ENCODE measurements around the gene DNAH14. TPM values are rescaled to one million over a fixed set of nuclear protein-coding genes. Genes with fewer than 3 reads are reported as not detected.
"Not testable (repeated sequence)": the region's sequence is repeated elsewhere in the genome, so short reads cannot be mapped to it uniquely, and the experiment has no call there.

Gene DNAH14
- total and polyA plus RNA-seq, 2 of the 8 experiments (the other 6 are each of a cell fraction or from before 2014, with no cell fraction given): 8.4 to 40.7 TPM

DNA sequence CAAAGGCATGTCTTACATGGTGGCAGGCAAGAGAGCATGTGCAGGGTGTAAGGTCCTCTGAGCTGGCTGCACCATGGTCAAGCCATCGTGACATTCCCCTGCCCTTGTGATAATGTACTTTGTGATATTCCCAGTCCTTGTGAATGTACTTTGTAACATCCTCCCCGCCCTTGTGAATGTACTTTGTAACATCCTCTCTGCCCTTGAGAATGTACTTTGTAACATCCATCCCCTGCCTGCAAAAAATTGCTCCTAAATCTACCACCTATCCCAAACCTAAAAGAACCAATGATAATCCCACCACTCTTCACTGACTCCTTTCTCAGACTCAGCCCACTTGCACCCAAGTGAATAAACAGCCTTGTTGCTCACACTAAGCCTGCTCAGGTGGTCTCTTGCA is 44.1 kb upstream of the DNAH14 start:
- H3K79me2 ChIP-seq (ENCODE audit: control insufficient read depth in 1 of 2, insufficient read depth in 2 of 2, low read length in 2 of 2); H3K4ac ChIP-seq (replicated peaks; ENCODE audit: insufficient read length, low read depth, low read length); POLR2A ChIA-PET (ENCODE audit: partially characterized antibody); H2BK15ac ChIP-seq (ENCODE audit: low read length); H4K20me1 ChIP-seq (replicated peaks in 1 of 2; ENCODE audit: control insufficient read depth in 1 of 2, insufficient read depth in 2 of 2, low read length in 2 of 2); H4K5ac ChIP-seq (ENCODE audit: insufficient read length, low read depth, low read length); FAIRE-seq; H3K79me1 ChIP-seq (ENCODE audit: low read depth, low read length); H3K23ac ChIP-seq (ENCODE audit: insufficient read length); H3K4me3 ChIP-seq (ENCODE audit: extremely low read depth in 1 of 4, insufficient read depth in 2 of 4, low read depth in 3 of 4, low read length in 4 of 4); H3K23me2 ChIP-seq (ENCODE audit: low read depth, low read length); DNase-seq (ENCODE audit: low read depth in 1 of 2, low spot score in 2 of 2); H3K56ac ChIP-seq (replicated peaks; ENCODE audit: insufficient read length, low read depth, low read length); H3K9ac ChIP-seq (replicated peaks in 1 of 4; ENCODE audit: extremely low read depth in 1 of 4, low read depth in 3 of 4, low read length in 3 of 4); H2BK120ac ChIP-seq (replicated peaks; ENCODE audit: low read depth, low read length); H3K27ac ChIP-seq (ENCODE audit: low read depth, low read length); H4K91ac ChIP-seq (replicated peaks; ENCODE audit: insufficient read length, low read length); H4K8ac ChIP-seq (ENCODE audit: extremely low read depth, insufficient read depth, low read length); H3K14ac ChIP-seq (ENCODE audit: insufficient read length); H2BK12ac ChIP-seq (ENCODE audit: low read depth, low read length); H2AFZ ChIP-seq (ENCODE audit: low read length); H3K18ac ChIP-seq (ENCODE audit: extremely low read depth, low read length); H3K4me2 ChIP-seq (ENCODE audit: insufficient read depth in 1 of 2, low read depth in 2 of 2, low read length in 2 of 2); H2AK5ac ChIP-seq (ENCODE audit: low read depth, low read length); H3K36me3 ChIP-seq (ENCODE audit: control insufficient read depth in 2 of 4, insufficient read depth in 4 of 4, low read length in 3 of 4); H2BK5ac ChIP-seq (ENCODE audit: low read depth, low read length); H3K27me3 ChIP-seq (replicated peaks in 1 of 4; ENCODE audit: control insufficient read depth in 3 of 4, extremely low read depth in 1 of 4, insufficient read depth in 3 of 4, low read length in 3 of 4): not testable (repeated sequence)
- Histone ChIP-seq H3K9me3 (ENCODE audit: insufficient read depth in 2 of 2, low read depth in 1 of 2, low read length in 1 of 2) (peaks cover 14% of the 10 kb centered on the region in 2 experiments), H2BK20ac (ENCODE audit: low read length) (0 out of 2 replicates have a peak overlapping the region, but pooled peaks have one; percentile 61), H3K4me1 (replicated peaks in 1 of 4; ENCODE audit: control insufficient read depth in 3 of 4, insufficient read depth in 4 of 4, low read length in 3 of 4) (peaks cover 4 to 15% (median 10%) of the 10 kb centered on the region in 4 experiments; a peak in 5 of 7 replicates)
- CTCF ChIA-PET (ENCODE audit: partially characterized antibody): interaction anchor here (1.3 to 4.7 kb wide), 4 partner anchors 8 to 111 kb away, joined by 3 to 25 read pairs (median 8); no protein-coding TSS in a partner anchor
- 96% methylated on average over 2 of the region's 2 CpGs; no CpG with 5 or more reads in 1 of the 2 experiments for WGBS, 2 experiments (ENCODE audit: extremely low coverage in 1 of 2, insufficient coverage in 1 of 2, insufficient read length in 1 of 2, insufficient replicate concordance in 2 of 2, low coverage in 1 of 2, low lambda C conversion rate in 2 of 2, missing lambda C conversion rate in 1 of 2)

All from H1 (cell line).